HL-60 (cell line): ENCODE results near the gene CD151.
A peak's percentile ranks its signal among the peaks of the same experiment; 100 is the strongest.

Experiments used
- DNase-seq, 2 experiments: peaks; one replicate each; pipeline ENCODE4 v3.0.0-alpha.2; 2010 to 2020; ENCODE audit warnings: low read depth in 1 of 2, low spot score in 1 of 2
- H3K27ac ChIP-seq: fragments of 250-450 bp; sonication (Bioruptor Pico); replicated peaks from 2 replicates; pipeline ENCODE4 v1.5.1; 2020; ENCODE audit warnings: mild to moderate bottlenecking, moderate library complexity
- H3K27me3 ChIP-seq: fragments of 250-450 bp; sonication (Bioruptor Pico); 2 replicates; pipeline ENCODE4 v1.5.1; 2021; ENCODE audit warnings: mild to moderate bottlenecking, moderate library complexity; ENCODE audit not compliant: insufficient read depth, poor library complexity, severe bottlenecking
- H3K4me3 ChIP-seq: replicated peaks from 2 replicates; pipeline ENCODE4 v1.5.1; 2011; ENCODE audit warnings: mild to moderate bottlenecking, control low read depth, low read length; ENCODE audit not compliant: insufficient read depth
- CTCF ChIP-seq: IDR thresholded peaks from one replicate; pipeline ENCODE4 v1.5.1; 2011; ENCODE audit warnings: low read length, control low read depth, inconsistent platforms; ENCODE audit not compliant: insufficient read depth
- GABPA ChIP-seq: IDR thresholded peaks from 2 replicates; pipeline ENCODE4 v1.6.1; 2012; ENCODE audit warnings: low read depth
- POLR2AphosphoS5 ChIP-seq: IDR thresholded peaks from 2 replicates; pipeline ENCODE4 v1.6.1; 2012; ENCODE audit warnings: low read depth
- REST ChIP-seq: IDR thresholded peaks from 2 replicates; pipeline ENCODE4 v1.6.1; 2012; ENCODE audit warnings: low read depth; ENCODE audit not compliant: insufficient replicate concordance
- SPI1 ChIP-seq: IDR thresholded peaks from 2 replicates; pipeline ENCODE4 v1.6.1; 2012; ENCODE audit warnings: low read depth, mild to moderate bottlenecking, borderline replicate concordance

The CD151 gene

GRCh38 chr11:847876-848275 is 15.1 kb downstream of the CD151 start:
- Histone ChIP-seq H3K4me3 (no peak overlapping the region), H3K27ac (no peak overlapping the region), H3K27me3 (peaks cover 11% of the 10 kb centered on the region)
- DNase-seq: no peak
- TF ChIP-seq GABPA (no peak), SPI1 (no peak), POLR2AphosphoS5 (no peak), CTCF (no peak), REST (no peak)

- no peak overlapping the region for H3K4me3 ChIP-seq
- H3K27ac ChIP-seq: no peak overlapping the region
- TF ChIP-seq REST (no peak), SPI1 (0 out of 2 replicates have a peak, but pooled peaks have one; percentile 9), CTCF (peak; percentile 83), POLR2AphosphoS5 (no peak)
- no peak for DNase-seq
- H3K27me3 ChIP-seq: peaks cover 11% of the 10 kb centered on the region
Observed at GRCh38 chr11:848380-848931, 15.7 kb downstream of the CD151 start.

- TF ChIP-seq CTCF (no peak), POLR2AphosphoS5 (no peak), GABPA (no peak)
- DNase-seq: no peak
- no peak overlapping the region for H3K27ac ChIP-seq
- peaks cover 11% of the 10 kb centered on the region for H3K27me3 ChIP-seq
- no peak overlapping the region for H3K4me3 ChIP-seq
Observed at GRCh38 chr11:849104-849824, 16.5 kb downstream of the CD151 start.
